Cerebellar cortex (tissue), 1 donor: Measurements from ENCODE around the gene LMOD1.
"Not testable (repeated sequence)": the region's sequence is repeated elsewhere in the genome, so short reads cannot be mapped to it uniquely, and the experiment has no call there.

ENCODE experiments used
- DNase-seq: peaks from one replicate; pipeline ENCODE4 v3.0.0-alpha.2; 2015; ENCODE audit warnings: low spot score

Gene LMOD1

DNA sequence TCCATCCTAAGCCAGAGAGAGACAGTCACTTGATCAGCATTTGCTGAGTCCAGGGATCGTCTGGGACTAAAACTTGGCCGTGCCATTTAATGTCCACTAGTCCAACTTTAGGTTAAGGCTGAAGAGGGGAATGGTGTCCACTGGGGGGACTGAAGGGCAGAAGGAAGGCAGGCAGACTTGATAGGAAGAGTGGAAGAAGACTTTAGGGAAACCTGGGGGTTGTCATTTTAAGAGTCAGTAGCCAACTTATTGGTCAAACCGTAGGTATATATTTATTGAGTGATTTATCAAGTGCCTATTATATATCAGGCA is 1.3 kb upstream of the LMOD1 start:
- no peak for DNase-seq

GRCh38 chr1:201945863-201946223 is 505 bp downstream of the LMOD1 start:
- no peak for DNase-seq

- no peak for DNase-seq
These were observed 1.2 kb downstream of the LMOD1 start for GRCh38 chr1:201945157-201945556.

DNA sequence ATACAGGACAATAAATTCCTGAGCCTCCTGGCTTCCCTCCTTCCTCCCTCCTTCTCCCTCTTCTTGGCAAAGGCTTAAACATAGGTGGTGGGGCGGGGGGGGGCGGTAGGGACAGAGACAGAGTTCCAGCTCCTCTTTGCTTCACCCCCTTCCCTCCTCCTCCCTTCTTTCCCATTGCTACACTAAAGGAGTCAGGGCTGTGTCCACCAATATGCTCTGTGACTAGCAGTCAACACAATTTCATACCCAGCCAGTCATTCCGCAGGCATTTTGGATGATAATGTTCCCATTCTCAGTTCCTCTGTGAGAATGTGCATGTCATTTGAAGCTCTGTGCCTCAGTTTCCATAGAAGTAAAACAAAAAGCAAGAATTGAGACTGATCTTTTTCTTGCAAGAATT is 1.7 kb downstream of the LMOD1 start:
- DNase-seq = no peak

DNA sequence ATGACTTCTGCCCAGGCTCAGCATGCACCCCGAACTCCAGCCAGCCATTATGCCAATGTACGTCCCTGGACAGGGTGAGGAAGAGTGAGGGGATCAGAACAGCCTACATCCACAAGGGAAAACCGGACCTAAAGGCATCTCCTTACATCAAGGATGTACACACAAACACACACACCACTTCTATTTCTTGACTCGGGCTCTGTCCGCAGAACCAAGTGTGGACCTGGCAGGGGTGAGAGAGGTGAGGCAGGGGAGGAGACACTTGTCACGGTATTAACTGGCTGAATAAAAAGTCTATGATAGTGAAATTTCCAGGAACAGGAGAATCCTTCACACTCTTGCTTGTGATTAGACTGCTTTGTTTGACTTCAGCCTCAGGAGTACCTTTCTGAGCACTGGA is 2.3 kb downstream of the LMOD1 start:
- no peak for DNase-seq

- DNase-seq = no peak
These were observed 4.2 kb downstream of the LMOD1 start for GRCh38 chr1:201942129-201942495.

- peak; percentile 39 for DNase-seq
These were observed 4.8 kb downstream of the LMOD1 start for GRCh38 chr1:201941420-201942128.

GRCh38 chr1:201940316-201940715 is 6.0 kb downstream of the LMOD1 start:
- not testable (repeated sequence) for DNase-seq

DNA sequence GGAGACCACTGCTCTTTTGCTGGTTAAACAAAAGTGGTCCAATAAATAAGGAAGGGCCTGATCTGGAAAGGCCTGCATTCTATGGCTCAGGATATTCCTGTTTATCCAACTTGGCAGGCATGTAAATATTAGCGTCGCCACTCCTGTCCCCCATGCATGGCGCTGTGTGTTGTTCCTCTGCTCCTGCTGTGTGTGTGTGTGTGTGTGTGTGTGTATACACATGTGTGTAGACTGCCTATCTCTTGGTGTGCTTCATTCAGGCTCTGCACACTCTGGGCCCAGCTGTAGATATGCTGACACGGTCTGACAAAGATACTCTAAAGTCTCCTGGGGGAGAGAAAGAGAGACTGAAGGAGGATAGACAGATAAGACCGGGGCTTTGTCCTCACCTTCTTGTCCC is 6.8 kb downstream of the LMOD1 start:
- DNase-seq = no peak

- DNase-seq = no peak
These were observed 7.2 kb downstream of the LMOD1 start for GRCh38 chr1:201939148-201939547.

DNA sequence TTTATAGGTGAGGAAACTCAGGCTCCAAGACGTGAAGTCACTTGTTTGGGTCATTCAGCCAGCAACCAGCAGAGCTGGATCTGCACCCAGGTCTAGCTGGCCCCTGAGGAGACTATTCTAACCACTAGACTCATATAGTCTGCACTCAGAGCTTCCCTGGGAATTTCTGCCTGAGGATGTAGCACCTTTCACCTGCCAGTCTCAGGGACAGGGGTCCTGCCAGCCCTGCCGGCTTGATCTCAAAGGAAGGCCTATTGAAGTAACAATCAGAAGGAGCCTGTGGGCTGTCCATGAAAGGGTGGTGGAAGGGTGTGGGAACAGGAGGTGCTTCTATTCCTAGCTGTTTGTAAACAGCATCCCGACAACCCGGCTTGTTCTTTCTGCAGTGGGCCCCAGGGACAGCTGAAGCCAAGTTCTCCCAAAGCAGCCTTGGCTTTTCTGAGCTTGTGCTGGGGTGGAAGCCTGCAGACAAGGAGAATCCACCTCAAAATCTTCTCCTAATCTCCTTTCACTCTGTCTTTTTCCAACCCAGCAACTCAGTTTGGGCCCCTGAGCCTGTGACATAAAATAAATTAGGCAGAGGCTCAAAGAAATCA is 7.8 kb downstream of the LMOD1 start:
- no peak for DNase-seq

- DNase-seq = no peak
These were observed 8.6 kb downstream of the LMOD1 start for GRCh38 chr1:201937624-201938213.

DNA sequence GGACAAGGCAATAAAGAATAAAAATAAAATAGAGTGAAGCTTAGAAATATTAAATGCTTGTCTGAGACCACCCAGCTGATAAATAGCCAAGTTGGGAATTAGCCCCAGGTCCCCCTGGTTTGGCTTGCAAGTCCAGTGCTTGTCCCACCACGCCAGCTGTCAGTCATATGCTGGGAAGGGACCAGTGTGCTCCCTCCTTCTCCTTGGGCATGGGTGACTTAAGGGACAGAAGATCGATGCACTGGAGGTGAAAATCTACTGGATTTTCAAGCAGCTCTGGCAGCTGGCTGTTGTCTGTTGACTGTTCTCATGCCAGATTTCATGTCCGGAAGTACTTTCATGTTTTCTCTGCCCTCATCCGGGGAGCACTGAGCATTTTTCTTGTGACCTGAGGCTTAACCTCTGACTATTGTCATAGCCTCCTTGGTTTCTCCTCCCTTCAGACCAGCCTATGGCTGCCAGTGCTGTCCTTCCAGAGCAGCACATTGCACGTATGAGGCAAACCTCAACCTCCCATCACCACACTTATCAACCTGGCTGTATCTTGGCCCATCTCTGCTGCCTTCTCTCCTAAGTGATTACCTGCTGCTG is 12.4 kb downstream of the LMOD1 start:
- DNase-seq = no peak

DNA sequence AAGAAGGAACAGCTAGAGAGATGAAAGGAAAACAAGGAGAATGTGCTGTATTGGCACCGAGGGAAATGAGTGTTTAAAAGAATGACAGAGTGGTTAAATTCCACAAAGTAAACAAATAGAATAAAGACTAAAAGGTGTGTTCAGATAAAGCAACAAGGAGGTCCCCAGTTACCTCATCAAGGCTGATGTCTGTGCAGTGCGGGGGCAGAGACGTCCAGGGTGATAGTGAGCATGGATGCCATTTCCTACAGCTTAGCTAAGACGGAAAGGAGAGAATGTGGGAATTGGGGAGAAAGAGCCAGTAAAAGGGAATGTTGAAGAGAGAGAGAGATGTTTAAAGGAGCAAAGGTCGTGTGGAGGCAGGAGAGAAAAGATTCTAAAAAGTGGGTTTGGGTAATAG is 15.5 kb downstream of the LMOD1 start:
- DNase-seq = no peak

DNA sequence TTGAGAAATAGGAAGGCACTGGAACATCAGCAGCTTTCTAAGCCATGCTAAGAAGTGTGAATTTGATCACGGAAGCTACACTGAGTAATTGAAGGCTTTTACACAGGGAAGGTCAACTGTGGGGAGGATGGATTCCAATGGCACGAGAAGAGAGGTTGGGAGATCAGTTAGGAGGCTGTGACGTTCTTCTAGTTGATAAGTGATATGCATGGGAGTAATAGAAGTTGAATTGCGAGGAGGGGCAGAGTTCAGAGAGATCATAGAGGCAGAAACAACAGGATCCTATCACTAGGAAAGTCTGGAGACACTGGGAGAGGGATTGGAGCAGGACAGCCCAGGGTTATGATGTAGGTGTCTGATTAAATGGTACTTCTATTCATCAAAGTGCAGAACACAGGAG is 16.2 kb downstream of the LMOD1 start:
- no peak for DNase-seq

- no peak for DNase-seq
These were observed 18.1 kb downstream of the LMOD1 start for GRCh38 chr1:201928266-201928665.

DNA sequence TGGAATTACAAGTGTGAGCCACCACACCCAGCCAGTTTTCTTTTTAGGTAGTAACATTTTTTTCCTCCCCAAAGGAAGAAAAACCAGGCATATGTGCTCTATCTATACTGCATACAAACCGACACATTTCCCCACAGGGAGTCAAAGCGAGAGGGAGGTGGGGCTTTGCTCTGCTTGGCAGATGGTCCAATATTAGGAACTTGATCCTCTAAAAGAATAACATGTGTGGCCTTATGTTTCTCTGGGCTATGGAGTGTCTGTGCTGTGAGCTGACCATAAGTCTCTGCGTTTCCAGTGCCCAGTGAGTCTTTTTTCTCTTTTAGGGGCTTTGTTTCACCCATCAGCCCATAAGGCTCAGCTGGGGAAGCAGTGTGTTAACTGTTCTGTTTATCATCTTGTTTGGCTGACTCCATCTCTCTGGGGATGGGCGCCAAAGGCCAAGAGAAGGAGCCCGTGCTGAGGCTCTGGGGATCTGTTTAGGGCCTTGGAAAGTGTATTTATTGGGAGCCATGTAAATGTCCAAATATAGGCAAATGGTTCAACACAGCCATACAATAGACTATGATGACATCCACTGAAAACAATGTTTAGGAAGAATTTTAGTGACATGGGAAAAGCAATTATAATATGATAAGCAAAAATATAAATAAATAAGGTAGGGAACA is 20.2 kb downstream of the LMOD1 start:
- no peak for DNase-seq

DNA sequence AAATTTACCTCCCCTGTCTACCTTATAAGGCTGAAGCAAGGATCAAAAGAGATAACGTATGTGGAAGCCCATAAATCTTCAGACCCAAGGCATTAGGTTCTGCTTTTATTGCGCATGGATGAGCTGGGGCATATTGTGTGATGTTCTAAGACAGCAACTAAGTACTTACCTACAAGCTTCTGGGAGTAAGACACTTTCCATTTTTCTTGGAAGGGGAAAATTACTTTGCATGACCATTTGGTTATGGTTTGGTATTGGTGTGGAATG is 21.1 kb downstream of the LMOD1 start:
- DNase-seq = no peak

GRCh38 chr1:201921952-201922558 is 24.3 kb downstream of the LMOD1 start:
- DNase-seq = no peak

GRCh38 chr1:201918343-201918742 is 28.0 kb downstream of the LMOD1 start:
- DNase-seq = no peak

- DNase-seq = no peak
These were observed 28.9 kb downstream of the LMOD1 start for GRCh38 chr1:201917362-201918033.

DNA sequence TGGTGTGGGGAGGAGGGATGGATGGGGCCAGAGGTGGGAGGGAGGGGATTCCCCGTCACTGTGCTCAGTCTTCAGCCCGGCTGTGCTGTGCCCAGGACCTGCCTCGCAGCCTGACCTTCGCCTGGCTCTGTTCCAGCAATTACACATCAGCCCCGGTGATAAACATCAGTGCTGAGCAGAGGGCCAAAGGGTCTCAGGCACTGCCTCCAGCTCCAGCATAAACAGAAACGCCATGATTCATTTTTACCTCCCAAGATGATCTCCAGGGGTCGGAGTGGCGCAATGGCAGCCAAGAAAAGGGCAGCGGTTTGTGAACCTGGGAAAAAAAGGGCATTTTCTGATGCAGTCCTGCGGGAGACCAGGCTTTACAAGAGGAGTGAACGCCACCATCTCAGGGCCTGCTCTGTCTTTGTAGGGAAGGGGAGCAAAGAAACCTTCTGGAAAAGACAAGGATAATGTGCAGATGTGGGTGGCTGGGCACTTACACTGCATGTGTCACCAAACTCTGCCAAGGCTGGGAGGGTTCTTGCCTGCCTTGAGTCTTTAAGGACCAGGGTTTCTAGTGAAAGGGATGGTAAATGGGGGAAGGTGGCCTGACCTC is 29.6 kb downstream of the LMOD1 start:
- no peak for DNase-seq
